ENCODE measurements around the gene PPARGC1A.

The PPARGC1A gene

DNA sequence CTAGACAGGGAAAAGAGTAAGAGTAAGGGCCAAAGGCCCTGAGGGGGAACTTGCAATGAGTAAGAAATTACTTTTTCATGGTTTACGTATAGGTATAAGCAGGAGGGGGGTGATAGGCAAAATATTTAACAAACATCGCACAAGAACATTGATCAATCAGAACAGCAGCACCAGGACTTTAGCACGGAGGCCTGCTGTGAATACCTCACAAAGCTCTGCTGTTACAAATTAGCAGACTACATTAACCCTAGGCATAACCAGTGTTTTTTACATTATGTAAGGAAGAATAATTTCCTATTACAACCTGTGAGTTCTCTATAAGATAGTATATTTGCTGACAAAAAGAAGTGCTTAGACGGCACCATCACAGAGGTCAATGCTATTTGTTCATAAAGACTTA, 44.9 kb downstream of the PPARGC1A start:
- DNase-seq (ENCODE audit: low read depth in 2 of 2): no peak

DNA sequence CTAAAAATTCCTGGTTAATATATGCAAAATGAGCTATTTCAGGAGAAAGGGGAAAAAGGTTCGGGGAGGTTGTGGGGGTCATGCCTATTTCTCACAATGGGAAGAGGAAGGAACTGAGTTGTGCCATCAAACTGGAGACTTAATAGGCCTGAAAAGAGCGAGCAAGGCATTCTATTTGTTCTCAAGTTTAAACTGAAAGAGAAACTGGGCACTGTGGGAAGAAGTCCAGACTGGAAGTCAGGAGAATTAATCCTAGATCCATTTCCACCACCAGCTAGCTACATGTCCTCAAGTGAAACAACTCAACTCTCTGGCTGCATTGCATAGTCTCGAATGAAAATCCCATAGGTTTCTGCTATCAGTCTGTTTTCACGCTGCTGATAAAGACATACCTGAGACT, 50.6 kb downstream of the PPARGC1A start:
- DNase-seq (ENCODE audit: low read depth in 2 of 2): no peak

DNA sequence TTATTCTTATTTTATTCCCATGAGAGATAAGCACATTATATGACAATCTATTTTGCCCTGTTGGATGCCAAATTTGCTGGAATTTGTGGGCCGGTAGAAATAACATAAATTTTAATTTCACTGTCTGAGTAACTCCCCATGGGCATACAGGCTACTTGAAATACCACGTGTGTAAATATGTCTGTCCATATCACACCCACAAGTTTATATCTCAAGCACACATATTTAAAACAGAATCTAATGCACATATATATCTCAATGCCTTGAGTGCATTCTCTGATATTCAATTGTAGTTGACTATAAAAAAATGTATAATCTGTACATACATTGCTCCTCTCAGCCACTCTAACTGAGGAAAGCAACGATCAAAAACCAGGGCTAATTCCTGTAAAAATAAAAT, 51.2 kb downstream of the PPARGC1A start:
- no peak for DNase-seq (ENCODE audit: low read depth in 2 of 2)

DNA sequence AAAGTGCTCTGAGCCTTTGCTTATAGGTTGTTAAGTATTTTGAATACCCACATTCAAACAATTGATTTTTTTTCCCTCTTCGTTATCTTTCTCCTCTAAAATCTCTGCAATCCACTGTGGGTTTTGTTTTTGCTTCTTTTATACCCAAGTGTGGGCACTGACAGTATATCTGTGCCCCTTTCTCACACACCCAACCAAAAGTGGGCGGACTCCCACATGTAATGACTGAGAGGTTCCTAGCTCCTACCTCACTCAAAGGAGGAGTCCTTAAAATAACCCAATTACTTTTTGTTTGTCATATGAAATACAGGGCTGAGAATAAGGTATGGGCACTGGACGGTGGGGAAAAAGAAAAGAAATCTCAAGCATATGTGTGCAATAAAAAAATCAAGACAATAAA, 51.7 kb downstream of the PPARGC1A start:
- DNase-seq (ENCODE audit: low read depth in 2 of 2): no peak

DNA sequence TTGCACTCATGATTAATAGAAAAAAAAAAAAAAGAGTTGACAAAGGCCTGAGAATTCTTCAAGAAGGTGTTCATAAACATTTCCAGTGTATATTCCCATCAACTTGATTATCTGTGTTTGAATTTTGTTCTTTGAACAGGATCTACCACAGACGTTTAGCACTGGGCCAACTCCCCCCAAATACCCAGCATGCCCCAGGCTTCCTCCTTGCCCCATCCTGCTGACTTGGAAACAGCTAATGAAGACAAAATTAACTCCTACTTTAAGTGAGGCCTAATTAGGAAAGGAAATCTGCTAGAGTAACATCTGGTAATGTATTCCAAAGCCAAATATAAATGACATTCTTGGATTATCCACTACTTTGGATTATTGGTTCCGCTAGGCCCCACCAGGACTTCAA, 52.5 kb downstream of the PPARGC1A start:
- DNase-seq (ENCODE audit: low read depth in 2 of 2): no peak

DNA sequence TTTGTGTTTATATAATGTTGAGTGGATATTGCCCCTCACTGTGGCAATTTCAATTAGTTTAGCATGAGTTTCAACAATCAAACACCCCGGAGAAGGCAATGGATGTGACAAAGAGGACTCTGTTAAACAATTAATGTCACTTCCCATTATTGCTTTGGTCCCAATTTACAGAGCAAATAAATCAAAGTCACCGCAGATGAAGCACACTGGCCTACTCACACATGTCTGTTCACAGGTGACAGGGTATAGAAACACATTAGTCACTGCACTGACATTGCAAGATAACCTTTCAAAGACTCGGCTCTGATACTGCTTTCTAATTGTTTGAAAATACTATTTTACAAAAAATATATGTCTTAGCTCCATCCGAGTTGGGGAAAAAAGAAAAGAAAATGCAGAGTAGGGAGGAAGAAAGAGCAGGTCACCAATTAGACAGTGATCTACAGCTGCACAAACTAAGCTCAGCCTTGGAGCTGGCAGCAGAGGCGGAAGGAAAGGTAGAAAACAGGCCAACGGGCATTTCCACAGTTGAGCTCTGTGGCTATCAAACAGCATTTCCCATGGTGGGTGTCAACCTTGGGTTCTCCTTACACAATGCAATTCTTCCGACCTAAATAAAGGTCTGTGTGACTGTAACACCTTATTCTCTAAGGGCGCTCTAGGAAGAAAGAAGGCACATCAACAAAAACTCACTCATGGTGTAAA, 53.9 kb downstream of the PPARGC1A start:
- no peak for DNase-seq (ENCODE audit: low read depth in 2 of 2)

DNA sequence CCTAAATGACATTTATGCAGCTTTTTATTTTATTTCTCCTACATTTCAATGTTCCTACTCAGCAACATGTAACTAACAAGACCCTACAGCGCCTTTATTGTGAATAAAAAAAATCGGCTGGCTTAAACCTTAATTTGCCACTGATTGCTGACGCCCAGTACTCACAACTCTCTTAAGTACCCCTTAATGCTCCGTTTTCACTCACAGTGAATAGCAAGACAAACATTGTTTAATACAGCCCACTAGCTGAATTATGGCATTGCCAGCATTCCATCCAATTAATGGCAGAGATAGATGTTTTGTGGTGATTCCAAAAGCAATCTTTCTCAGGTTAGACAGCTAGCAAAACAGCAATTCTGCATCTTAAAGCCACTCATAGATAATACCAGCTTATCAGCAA, 61.1 kb downstream of the PPARGC1A start:
- no peak for DNase-seq (ENCODE audit: low read depth in 2 of 2)

DNA sequence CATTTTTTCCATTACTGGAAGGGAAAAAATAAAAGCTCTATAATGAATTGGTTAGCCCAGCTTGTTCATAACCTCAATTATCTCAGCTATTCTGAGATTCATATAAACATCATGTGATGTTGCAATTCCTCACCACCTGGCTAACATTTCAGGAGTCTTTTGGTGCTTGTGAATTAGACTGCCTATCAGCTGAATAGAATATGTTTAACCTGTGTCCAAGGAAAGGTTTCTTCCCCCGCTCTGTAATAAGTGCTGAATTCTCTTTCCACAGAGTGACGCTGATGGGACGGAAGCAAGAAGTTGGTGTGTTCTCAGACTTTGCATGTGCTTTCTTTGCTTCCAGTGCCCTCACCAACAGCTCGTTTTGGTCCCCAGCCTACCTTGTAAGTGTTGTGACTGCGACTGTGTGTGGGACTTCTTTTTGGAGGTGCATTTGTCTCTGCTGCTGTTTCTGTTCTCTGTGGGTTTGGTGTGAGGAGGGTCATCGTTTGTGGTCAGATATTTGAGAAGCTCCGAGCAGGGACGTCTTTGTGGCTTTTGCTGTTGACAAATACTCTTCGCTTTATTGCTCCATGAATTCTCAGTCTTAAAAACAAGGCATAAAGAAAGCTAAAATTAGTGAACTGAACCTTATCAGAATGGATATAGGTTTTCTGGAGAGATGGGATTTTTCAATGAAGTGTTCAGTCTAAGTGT, 61.7 kb downstream of the PPARGC1A start:
- DNase-seq (ENCODE audit: low read depth in 2 of 2): no peak

DNA sequence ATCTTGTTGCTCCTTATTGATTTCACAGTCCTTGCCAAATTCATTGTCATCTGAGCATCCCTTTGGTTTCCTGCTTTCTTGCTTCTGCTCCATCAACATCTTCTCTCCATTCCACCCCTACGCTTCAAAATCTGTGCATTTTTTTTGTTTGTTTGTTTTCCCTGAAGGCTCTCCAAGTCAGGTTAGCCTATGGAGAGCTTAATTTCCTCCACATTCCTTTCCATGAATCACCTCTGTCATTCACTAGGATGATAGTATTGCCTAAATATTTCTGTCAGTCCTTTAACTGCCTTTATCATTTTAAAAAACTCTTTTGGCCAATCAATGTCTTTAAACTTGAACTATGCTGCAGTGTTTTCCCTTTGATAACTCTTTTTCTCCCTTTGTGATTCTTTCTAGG, 67.7 kb downstream of the PPARGC1A start:
- no peak for DNase-seq (ENCODE audit: low read depth in 2 of 2)

DNA sequence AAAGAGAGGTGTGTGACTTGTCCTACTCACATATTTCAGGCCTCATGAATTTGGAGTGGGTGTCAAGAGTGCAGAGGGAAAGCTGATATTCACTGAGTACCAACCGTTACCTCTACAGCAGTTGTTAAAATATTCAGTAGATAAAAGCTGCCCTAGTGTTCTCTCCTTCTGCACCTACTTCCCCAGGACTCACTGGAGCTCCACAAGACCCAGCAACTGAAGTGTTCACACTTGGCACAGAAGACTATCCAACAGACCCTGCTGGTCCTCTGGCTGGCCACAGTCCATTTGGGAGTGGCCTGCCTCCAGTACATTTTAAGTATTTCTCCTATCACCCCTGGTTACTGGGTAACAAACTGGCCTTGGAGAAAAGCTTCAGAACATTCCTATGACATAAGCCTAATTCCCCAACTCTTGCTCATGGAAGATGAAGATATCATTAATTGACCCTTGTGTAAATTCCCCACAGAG, 70.8 kb downstream of the PPARGC1A start:
- DNase-seq (ENCODE audit: low read depth in 2 of 2): no peak

DNA sequence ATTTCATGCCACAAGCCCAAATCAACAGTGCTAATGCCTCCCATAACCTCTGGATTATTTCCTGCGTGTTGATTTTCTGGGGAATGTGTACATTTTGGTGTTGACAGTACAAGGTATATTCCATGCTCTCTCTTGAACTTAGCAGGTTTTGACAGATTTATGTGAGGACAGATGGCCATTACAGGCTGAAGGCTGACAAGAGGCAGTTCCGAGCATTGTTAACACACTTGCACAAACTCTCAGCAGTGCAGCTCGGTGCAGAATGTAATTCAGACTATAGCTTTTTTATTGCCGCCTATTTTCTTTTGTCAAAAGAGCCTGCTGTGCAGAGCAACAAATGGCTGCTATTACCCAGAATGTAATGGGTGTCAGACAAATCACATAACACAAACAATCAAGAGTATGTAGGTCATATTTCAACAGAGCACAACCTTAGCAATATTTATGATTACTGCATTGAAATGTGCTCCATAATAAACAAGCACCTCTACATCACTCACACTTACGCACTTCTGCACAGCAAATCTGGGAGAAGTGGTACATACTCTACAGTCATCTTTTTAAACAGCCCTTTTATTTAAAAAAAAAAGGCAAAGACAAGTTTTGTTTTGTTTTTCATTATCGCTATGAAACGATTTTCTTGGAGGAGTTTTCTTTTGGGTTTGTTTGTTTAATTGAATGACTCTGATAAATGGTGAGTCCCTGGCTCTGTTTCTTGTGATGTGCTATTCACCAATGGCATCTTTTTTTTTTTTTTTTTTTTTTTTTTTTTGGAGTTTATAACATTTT, 71.6 kb downstream of the PPARGC1A start:
- DNase-seq (ENCODE audit: low read depth in 2 of 2): no peak

DNA sequence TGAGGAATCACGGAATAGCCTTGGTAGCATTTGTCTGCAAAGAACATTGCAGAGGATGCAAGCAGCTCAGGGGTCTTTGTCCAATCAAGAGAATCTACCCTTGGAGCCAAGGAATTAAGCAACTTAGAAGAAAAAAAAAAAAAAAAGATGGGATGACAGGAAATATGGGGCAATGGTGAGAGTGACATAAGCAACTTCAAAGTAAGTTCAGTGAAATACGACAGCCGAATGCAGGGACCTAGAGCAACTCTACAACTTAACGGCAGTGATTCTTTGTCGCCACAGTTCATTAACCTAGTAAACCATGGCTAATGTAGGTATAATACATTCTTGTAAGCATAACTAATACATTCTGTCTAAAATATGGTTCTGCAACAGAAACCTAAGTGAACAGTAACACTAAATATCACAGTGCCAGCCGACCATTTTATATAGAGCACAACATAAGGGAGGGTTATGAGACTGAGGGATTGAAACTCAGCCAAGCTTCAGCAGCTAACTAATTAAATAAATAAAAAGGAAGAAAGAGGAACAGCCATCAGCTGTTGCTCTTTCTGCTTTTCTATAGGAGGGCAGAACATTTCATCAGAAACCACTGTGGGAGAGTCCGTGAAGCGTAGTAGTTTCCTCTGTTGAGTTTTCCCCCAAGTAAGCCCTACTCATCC, 74.7 kb downstream of the PPARGC1A start:
- DNase-seq (ENCODE audit: low read depth in 2 of 2): no peak

DNA sequence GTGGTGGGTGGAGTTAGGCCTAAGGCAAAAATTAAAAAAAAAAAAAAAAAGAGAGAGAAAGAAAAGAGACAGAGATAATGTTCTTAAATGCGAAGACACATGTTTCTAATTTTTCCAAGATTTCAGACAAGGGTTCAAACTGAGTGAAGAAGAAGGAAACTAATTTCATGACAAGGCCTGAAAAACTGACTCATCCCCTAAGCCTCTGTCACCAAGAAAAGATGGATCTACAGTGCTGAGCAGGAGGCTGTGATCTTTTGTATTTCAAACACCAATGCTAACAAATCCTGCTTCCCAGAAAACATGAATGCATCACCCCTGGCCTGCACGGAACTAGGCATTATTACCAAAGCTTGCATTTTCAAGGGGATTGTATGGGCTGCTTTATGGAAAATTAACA, 75.3 kb downstream of the PPARGC1A start:
- no peak for DNase-seq (ENCODE audit: low read depth in 2 of 2)

DNA sequence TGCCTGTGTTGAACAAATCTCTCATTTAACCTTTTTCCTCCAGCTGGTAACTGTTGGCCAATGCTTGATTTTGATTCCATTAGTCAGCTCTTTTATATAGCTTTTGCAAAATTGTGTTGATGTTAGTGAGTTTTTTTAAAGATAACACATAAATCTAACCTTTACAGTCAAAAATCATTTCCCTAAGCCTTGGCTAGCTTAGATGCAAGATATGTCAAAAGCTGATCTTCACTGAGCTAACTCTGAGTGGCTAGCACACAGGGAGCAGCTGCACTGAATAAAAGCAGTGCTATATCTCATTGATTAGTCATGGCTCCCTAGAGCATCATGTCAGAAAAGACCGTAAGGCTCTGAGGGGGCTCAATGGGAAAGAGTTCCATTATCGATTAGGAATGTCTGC, 78.7 kb downstream of the PPARGC1A start:
- DNase-seq (ENCODE audit: low read depth in 2 of 2): no peak

DNA sequence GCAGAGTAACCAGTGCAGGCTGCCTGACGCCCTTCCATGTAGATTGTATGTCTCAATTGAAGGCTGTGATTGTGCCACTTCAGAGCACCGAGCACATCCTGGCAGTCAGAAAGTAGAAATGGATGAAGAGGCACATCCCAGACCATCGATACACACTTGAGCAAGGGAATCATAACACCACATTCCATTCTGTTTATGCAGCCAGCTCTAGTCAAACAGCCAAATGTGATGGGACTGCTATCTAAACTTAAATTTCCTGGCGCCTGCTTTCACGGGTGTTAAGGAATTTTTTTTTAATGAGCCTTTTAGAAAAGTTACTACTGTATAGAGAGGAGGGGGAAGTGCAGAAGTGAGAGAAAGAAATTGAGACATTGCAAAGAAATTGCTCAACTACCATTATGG, 84.4 kb downstream of the PPARGC1A start:
- DNase-seq (ENCODE audit: low read depth in 2 of 2): no peak

DNA sequence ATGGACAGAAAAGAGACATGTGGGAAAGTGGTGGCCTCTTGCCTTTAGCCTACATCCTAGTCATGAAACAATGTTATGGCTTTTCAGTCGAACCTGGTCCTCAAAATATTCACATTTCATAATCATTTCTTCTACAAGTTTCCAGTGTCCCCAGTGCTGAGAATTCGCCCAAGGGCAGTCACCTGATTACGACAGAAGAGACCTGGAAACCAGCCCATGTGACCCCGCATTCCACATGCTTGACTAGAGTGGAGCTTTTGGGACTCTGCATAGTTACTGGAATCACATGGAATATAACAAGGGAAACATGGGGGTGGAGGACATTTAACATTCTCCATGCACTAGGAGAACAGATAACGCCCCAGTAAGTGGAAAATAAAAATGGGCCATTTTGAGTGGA, 100.1 kb downstream of the PPARGC1A start:
- no peak for DNase-seq (ENCODE audit: low read depth in 2 of 2)

DNA sequence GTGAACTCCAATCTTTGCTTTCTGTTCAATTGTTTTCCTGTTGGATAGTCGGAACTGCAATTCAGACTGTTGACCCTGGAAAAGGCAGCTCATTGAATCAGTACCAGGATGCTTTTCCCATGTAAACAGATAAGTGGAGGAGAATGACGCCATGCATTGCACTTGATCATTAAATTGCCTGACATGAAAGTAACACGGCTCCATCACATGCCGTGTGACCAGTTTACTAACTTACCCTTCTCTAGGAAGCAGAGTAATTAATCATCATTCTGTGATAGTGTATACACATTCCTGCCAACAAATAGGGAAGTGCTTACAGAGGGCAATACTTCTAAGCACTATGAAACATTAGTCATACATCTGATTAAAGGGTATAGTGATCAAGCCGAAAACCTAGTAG, 101.4 kb downstream of the PPARGC1A start:
- DNase-seq (ENCODE audit: low read depth in 2 of 2): no peak

DNA sequence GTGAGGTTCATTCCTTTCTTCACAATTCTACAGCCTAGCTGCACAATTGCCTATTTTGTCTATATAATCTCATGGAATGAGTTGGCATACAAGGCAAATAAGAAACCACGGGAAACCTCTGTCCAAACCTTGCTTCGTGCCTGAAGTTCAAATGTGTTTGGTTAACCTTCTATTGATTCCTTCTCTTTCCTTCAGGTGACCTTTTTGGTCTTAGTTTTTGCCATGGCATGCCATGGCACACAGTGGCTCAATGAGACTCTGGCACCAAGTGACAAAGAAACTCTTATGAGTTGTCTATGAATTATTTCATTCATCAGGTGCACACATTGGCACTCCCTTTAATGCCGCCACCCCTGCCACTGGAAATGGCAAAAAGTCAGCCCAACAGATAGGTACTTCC, 101.8 kb downstream of the PPARGC1A start:
- DNase-seq (ENCODE audit: low read depth in 2 of 2): no peak

DNA sequence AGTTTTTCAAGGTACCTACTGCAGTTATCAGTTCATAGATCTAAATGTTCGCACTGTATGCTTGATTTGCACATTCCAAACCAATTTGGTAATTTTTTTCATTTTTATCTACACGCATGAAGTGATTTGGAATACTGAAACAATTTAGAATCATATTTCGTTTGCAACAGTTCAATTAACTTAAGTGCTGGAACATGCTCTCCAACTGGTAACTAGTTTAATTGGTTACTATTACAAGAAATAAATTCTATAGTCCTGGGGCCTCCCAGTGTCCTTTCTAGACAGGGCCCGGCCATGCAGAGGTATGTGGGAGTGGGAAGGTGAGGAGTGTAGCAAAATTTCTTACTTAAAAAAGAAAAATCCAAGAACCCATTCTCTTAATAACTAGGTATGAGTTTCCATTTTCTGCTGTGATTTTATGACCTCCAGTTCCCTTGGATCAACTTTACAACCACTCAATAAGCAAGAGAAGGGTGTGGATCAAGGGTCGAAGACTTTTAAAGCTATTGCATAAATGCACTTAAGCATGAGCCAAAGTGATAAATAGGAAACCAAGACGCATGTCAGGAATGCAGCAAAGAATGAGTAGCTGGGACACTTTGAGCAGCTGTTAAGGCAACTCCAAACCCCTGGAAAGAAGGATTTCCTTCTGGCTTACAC, 106.9 kb downstream of the PPARGC1A start:
- no peak for DNase-seq (ENCODE audit: low read depth in 2 of 2)

DNA sequence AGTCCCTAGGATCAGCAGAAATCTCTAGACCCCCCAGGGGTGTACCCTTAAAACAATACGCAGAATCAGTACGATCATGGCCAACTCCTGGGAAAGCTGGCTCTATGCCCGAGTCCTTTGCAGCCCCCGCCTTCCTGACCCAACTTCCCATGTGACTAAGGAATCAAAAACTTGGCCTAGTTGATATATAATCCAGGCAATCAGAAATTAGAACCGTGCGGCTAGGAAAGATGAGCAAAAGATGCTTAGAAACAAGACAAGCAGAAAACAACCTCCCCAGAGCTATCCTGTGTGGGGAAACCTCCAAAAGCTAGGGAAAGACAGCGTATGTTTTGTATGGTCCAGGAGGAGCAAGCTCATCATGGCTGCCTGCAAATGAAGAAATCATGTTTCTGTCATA, 110.0 kb downstream of the PPARGC1A start:
- DNase-seq (ENCODE audit: low read depth in 2 of 2): no peak

DNA sequence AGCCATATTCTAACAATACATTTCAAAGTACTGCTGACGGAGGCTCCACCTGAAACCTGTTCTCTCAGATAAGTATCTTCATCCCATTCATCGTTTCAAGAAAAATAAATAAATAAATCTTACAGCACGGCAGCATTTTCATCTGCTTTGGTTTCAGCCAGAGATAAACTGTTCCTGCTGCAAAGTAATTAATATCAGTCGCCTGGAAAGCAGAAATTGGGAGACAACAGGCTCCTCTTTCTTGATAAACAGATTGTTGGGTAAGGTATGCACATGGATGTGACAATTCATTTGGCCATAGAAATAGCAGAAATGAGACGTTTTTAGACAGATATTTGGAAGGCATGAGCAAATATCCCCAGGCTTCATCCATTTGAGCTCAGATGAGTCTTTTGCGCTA, 110.4 kb downstream of the PPARGC1A start:
- no peak for DNase-seq (ENCODE audit: low read depth in 2 of 2)

DNA sequence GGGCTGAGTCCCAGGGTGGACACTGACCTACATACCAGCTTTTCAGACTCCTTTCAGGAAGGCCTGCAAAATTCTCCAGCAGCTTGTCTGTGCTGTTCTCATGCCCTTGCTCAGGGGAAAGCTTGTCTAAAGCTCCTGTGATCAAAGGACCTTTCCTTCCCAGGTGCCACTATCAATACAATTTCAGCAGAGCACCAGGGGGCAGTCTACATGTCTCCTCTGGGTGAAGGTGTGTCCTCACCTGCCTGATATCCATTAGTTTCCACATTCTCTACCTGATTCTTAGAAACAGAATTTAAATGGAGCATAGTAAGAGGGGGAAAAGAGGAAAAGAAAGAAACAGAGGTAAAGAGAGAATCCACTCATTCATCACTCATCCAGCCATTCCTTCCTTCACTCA, 114.2 kb downstream of the PPARGC1A start:
- DNase-seq (ENCODE audit: low read depth in 2 of 2): no peak
